GM19468 (cell line): ENCODE data around the gene CFAP77.

ENCODE experiments used
- ATAC-seq: cut with Tn5 transposase; IDR thresholded peaks from one replicate; pipeline ENCODE4 v1.9.1; 2021; ENCODE audit warnings: mild to moderate bottlenecking, moderate library complexity, moderate number of reproducible peaks; ENCODE audit not compliant: unreplicated experiment; ENCODE audit errors: extremely low read depth

The CFAP77 gene

GRCh38 chr9:132539096-132539495 lies 129.1 kb downstream of the CFAP77 start:
- no peak for ATAC-seq

DNA sequence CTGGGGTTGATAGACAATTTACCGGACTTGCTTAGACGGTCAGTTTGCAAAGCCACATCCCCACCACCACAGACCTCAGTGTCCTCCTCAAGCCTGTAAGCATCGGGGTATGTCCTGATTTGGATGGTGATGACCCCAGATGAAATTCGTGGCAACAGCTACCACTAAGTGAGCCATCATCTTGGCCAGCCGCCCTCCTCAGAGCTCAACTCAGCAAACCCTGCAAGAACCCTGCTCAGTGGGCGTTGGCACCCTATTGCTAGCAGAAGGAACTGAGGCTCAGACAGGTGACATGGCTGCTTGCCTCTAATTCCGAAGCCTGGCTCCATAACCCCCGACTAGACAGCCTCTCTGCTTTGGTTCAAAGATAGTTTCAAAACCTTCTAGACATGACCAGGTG lies 131.0 kb downstream of the CFAP77 start:
- no peak for ATAC-seq

- no peak for ATAC-seq
Observed at GRCh38 chr9:132541870-132542830, 132.1 kb downstream of the CFAP77 start.

DNA sequence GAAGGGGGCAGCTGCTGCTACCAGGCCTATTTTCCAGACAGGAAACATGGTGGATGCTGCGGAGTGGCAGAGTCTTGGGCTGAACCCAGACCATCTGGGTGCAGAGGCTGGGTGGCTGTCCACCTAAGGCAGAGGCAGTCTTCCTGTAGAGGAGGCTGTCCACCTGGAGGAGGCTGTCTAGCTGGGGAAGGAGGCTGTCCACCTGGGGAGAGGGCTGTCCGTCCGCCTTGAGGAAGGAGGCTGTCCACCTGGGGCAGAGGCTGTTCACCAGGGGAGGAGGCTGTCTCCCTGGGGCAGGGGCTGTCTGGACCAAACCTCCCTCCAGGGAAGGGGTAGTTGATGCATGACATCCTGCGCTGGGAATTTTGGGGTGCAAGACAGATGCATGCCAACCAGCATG lies 133.2 kb downstream of the CFAP77 start:
- no peak for ATAC-seq

- no peak for ATAC-seq
Observed at GRCh38 chr9:132543960-132544359, 133.9 kb downstream of the CFAP77 start.

- no peak for ATAC-seq
Observed at GRCh38 chr9:132545578-132545977, 135.6 kb downstream of the CFAP77 start.

GRCh38 chr9:132546148-132547051 lies 136.4 kb downstream of the CFAP77 start:
- no peak for ATAC-seq

GRCh38 chr9:132547052-132547431 lies 137.0 kb downstream of the CFAP77 start:
- no peak for ATAC-seq

GRCh38 chr9:132547436-132547835 lies 137.4 kb downstream of the CFAP77 start:
- ATAC-seq = no peak

GRCh38 chr9:132547976-132548730 lies 138.1 kb downstream of the CFAP77 start:
- no peak for ATAC-seq

- no peak for ATAC-seq
Observed at GRCh38 chr9:132548751-132549640, 139.0 kb downstream of the CFAP77 start.

DNA sequence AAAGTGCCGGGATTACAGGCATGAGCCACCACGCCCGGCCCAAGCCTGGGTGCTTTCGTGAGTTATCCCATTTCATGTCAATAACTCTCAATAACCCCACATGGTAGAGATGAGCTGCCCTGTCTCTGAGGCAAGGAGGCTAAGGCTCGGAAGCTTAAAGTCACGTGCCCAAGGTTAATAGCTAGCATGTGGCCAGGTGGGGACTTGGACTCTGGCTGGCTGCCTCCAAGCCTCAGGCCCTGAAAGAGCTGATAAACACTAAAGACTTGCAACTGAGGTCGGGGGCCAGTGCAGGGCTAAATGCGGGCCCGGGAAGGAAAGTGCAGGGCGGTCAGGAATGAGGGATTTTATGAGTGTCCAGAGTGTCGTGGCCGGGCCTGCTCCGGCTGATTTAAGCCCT lies 141.5 kb downstream of the CFAP77 start:
- ATAC-seq = no peak

- no peak for ATAC-seq
Observed at GRCh38 chr9:132552041-132552440, 142.0 kb downstream of the CFAP77 start.

DNA sequence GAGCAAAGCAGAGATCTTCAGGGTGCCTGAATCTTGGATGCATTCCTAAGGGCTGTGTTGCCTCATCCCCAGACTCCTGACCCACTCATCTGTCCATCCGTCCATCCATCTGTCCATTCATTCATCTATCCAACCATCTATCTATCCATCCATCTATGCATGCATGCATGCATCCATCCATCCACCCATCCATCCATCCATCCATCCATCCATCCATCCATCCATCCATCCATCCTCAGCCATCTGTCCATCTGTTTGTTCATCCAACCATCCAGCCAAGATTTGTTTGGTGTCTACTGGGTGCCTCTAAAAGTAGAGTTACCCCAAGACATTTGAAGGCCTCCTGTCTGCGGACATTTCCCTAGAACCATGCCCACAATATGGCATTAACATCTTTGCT lies 144.7 kb downstream of the CFAP77 start:
- ATAC-seq = no peak

DNA sequence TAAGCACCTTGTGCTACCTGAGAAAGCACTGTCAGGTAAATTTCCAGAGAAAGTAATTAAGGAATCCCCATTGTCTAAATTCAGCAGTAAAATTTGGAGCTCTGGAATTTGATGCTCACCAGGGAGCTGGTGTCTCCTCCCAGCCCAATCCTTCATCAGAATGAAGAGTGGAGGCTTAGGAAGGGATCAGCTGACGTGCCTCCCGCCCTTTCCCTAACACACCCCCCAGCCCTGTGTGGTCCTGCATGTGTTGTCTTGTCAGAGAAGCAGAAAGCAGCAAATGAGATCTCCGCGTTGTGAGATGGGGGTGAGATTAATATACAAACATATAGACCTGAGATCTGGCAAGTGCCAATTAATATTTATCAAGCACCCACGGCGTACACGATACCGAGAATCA lies 145.5 kb downstream of the CFAP77 start:
- ATAC-seq = no peak

GRCh38 chr9:132556235-132556634 lies 146.2 kb downstream of the CFAP77 start:
- no peak for ATAC-seq

GRCh38 chr9:132556714-132557113 lies 146.7 kb downstream of the CFAP77 start:
- ATAC-seq = no peak

GRCh38 chr9:132557159-132557558 lies 147.1 kb downstream of the CFAP77 start:
- no peak for ATAC-seq

GRCh38 chr9:132559711-132560110 lies 149.7 kb downstream of the CFAP77 start:
- ATAC-seq = no peak
